Fibroblast of the aortic adventitia (primary cell): ENCODE measurements around the gene TMEM208. TPM values are rescaled to one million over a fixed set of nuclear protein-coding genes. Genes with fewer than 3 reads are reported as not detected.

Source experiments
- DNase-seq: peaks from one replicate; pipeline ENCODE4 v3.0.0-alpha.2; 2010; ENCODE audit warnings: low read depth
- H3K4me3 ChIP-seq: 2 replicates; pipeline ENCODE4 v1.5.1; 2011; ENCODE audit warnings: low read depth, mild to moderate bottlenecking, control low read depth, low read length, moderate library complexity
- CTCF ChIP-seq: IDR thresholded peaks from 2 replicates; pipeline ENCODE4 v1.5.1; 2011; ENCODE audit warnings: mild to moderate bottlenecking, low read length, control low read depth, inconsistent platforms; ENCODE audit not compliant: insufficient read depth
- total RNA-seq: library from RNA; depleted of rRNA; stranded (reverse); fragments of >200 nt; gene quantifications from 2 replicates; pipeline ENCODE4 v1.2.3, GENCODE V29; 2012; ENCODE audit warnings: low replicate concordance

Gene TMEM208
- total RNA-seq, 1 donor, result 24.3 TPM

- no peak for DNase-seq
- no peak overlapping the region for H3K4me3 ChIP-seq
- TF ChIP-seq CTCF, result no peak
Observed at GRCh38 chr16:67213197-67214019, 13.5 kb upstream of the TMEM208 start.

GRCh38 chr16:67215706-67216105, 11.2 kb upstream of the TMEM208 start:
- TF ChIP-seq CTCF, result no peak
- DNase-seq, result no peak
- H3K4me3 ChIP-seq, result no peak overlapping the region

- H3K4me3 ChIP-seq, result no peak overlapping the region
- TF ChIP-seq CTCF, result no peak
- peak; percentile 26 for DNase-seq
Observed at GRCh38 chr16:67216612-67217490, 10.1 kb upstream of the TMEM208 start.

GRCh38 chr16:67223992-67224391, 2.9 kb upstream of the TMEM208 start:
- H3K4me3 ChIP-seq, result no peak overlapping the region
- no peak for TF ChIP-seq CTCF
- DNase-seq, result no peak

- DNase-seq, result no peak
- TF ChIP-seq CTCF, result no peak
- peak overlapping the region; percentile 92 for H3K4me3 ChIP-seq
Observed at GRCh38 chr16:67226295-67226803, 581 bp upstream of the TMEM208 start.

- H3K4me3 ChIP-seq, result peak overlapping the region; percentile 100
- no peak for DNase-seq
Observed at GRCh38 chr16:67227567-67227921, 614 bp downstream of the TMEM208 start.

More at GRCh38 chr16:67227567-67227921, 614 bp downstream of the TMEM208 start:
- no peak for TF ChIP-seq CTCF
